Neural cell (in vitro differentiated cells): ENCODE measurements around the gene VWA1. TPM values are rescaled to one million over a fixed set of nuclear protein-coding genes. Genes with fewer than 3 reads are reported as not detected.

Experiments used
- H2AFZ ChIP-seq: fragments of 200-600, 300-800 bp; sonication (generic), shearing (Covaris generic); 2 replicates; pipeline ENCODE4 v1.6.0; 2014; ENCODE audit warnings: low read depth, mild to moderate bottlenecking, antibody characterized with exemption, low read length, moderate library complexity
- H3F3A ChIP-seq: fragments of 200-600 bp; shearing (Covaris generic); 2 replicates; pipeline ENCODE4 v1.6.1; 2016; ENCODE audit warnings: mild to moderate bottlenecking, moderate library complexity, mixed read lengths, antibody characterized with exemption, low read length; ENCODE audit not compliant: insufficient read depth, poor library complexity, severe bottlenecking
- H3K27ac ChIP-seq: fragments of 200-600, 300-800 bp; sonication (generic), shearing (Covaris generic); 2 replicates; pipeline ENCODE4 v1.5.1; 2014; ENCODE audit warnings: mild to moderate bottlenecking, low read length, moderate library complexity
- H3K27me3 ChIP-seq: fragments of 300-800, 200-600 bp; sonication (generic), shearing (Covaris generic); 2 replicates; pipeline ENCODE4 v1.6.0; 2014; ENCODE audit warnings: mild to moderate bottlenecking, low read depth, low read length, moderate library complexity; ENCODE audit not compliant: insufficient read depth
- H3K36me3 ChIP-seq: fragments of 300-800, 200-600 bp; sonication (generic), shearing (Covaris generic); 2 replicates; pipeline ENCODE4 v1.5.1; 2014; ENCODE audit warnings: mild to moderate bottlenecking, antibody characterized with exemption, low read length, moderate library complexity; ENCODE audit not compliant: insufficient read depth
- H3K4me2 ChIP-seq: fragments of 300-800, 200-600 bp; sonication (generic), shearing (Covaris generic); 2 replicates; pipeline ENCODE4 v1.6.0; 2014; ENCODE audit warnings: mild to moderate bottlenecking, low read length
- H3K4me3 ChIP-seq: fragments of 300-800, 200-600 bp; sonication (generic), shearing (Covaris generic); 2 replicates; pipeline ENCODE4 v1.5.1; 2014; ENCODE audit warnings: mild to moderate bottlenecking, low read length, moderate library complexity
- H3K79me2 ChIP-seq: fragments of 200-600 bp; shearing (Covaris generic); replicated peaks from 2 replicates; pipeline ENCODE4 v1.6.0; 2014; ENCODE audit warnings: mild to moderate bottlenecking, low read length, moderate library complexity; ENCODE audit not compliant: insufficient read depth
- H3K9ac ChIP-seq: fragments of 300-800, 200-600 bp; sonication (generic), shearing (Covaris generic); 2 replicates; pipeline ENCODE4 v1.6.1; 2016; ENCODE audit warnings: mild to moderate bottlenecking, low read length, mixed read lengths
- H3K9me2 ChIP-seq: fragments of 200-600 bp; shearing (Covaris generic); 2 replicates; pipeline ENCODE4 v1.6.1; 2016; ENCODE audit warnings: mild to moderate bottlenecking, low read length, mixed read lengths; ENCODE audit not compliant: insufficient read depth
- H3K9me3 ChIP-seq: fragments of 200-600, 300-800 bp; sonication (generic), shearing (Covaris generic); 2 replicates; pipeline ENCODE4 v1.6.1; 2016; ENCODE audit warnings: mild to moderate bottlenecking, mixed run types, low read length, moderate library complexity, mixed read lengths
- H4K20me1 ChIP-seq: fragments of 200-600 bp; shearing (Covaris generic); 2 replicates; pipeline ENCODE4 v1.6.1; 2016; ENCODE audit warnings: mild to moderate bottlenecking, mixed run types; ENCODE audit not compliant: insufficient read depth
- CTCF ChIP-seq: fragments of 450-650 bp; IDR thresholded peaks from 2 replicates; pipeline ENCODE4 v1.5.1; 2014; ENCODE audit warnings: antibody characterized with exemption, mild to moderate bottlenecking, moderate library complexity; ENCODE audit not compliant: poor library complexity, severe bottlenecking
- EP300 ChIP-seq: fragments of 450-650 bp; conservative IDR thresholded peaks from 2 replicates; pipeline ENCODE4 v1.6.1; 2014; ENCODE audit warnings: antibody characterized with exemption, mild to moderate bottlenecking, moderate library complexity; ENCODE audit not compliant: poor library complexity, severe bottlenecking
- EZH2 ChIP-seq: fragments of 200-600, 300-800 bp; shearing (Covaris generic), sonication (generic); IDR thresholded peaks from 2 replicates; pipeline ENCODE4 v1.6.1; 2014; ENCODE audit warnings: antibody characterized with exemption, low read length, borderline replicate concordance, mild to moderate bottlenecking; ENCODE audit not compliant: insufficient read depth, poor library complexity, severe bottlenecking
- MXI1 ChIP-seq: fragments of 450-650 bp; conservative IDR thresholded peaks from 2 replicates; pipeline ENCODE4 v1.6.1; 2014; ENCODE audit warnings: antibody characterized with exemption, mild to moderate bottlenecking; ENCODE audit not compliant: poor library complexity, severe bottlenecking
- POLR2AphosphoS5 ChIP-seq: IDR thresholded peaks from 2 replicates; pipeline ENCODE4 v1.6.1; 2012
- RAD21 ChIP-seq: fragments of 450-650 bp; conservative IDR thresholded peaks from 2 replicates; pipeline ENCODE4 v1.6.1; 2014; ENCODE audit warnings: antibody characterized with exemption, mild to moderate bottlenecking, moderate library complexity
- REST ChIP-seq: IDR thresholded peaks from 2 replicates; pipeline ENCODE4 v1.6.1; 2012; ENCODE audit warnings: borderline replicate concordance
- SMC3 ChIP-seq: fragments of 450-650 bp; conservative IDR thresholded peaks from 2 replicates; pipeline ENCODE4 v1.6.1; 2014; ENCODE audit warnings: antibody characterized with exemption, mild to moderate bottlenecking, moderate library complexity; ENCODE audit not compliant: poor library complexity
- TAF1 ChIP-seq: IDR thresholded peaks from 2 replicates; pipeline ENCODE4 v1.6.1; 2012; ENCODE audit warnings: low read depth
- polyA plus RNA-seq: library from polyadenylated mRNA; depleted of rRNA; stranded (reverse); fragments of >200 nt; gene quantifications from 2 replicates; pipeline ENCODE4 v1.2.3, GENCODE V29; 2014

Gene VWA1
- polyA plus RNA-seq, 1 donor from 2014 or later: 0.88 TPM

- no peaks in the 10 kb centered on the region for H4K20me1 ChIP-seq
- H3K9me3 ChIP-seq: no peaks in the 10 kb centered on the region
- no peak overlapping the region for H3K27ac ChIP-seq
- peaks cover 36% of the 10 kb centered on the region for H3K79me2 ChIP-seq
- peak overlapping the region; percentile 76 for H3K4me3 ChIP-seq
- H3F3A ChIP-seq: no peaks in the 10 kb centered on the region
- H2AFZ ChIP-seq: no peak overlapping the region
- TF ChIP-seq SMC3: no peak
- no peak for TF ChIP-seq POLR2AphosphoS5
- no peak for TF ChIP-seq REST
- no peaks in the 10 kb centered on the region for H3K36me3 ChIP-seq
- H3K4me2 ChIP-seq: peak overlapping the region; percentile 98
- no peaks in the 10 kb centered on the region for H3K9me2 ChIP-seq
- no peaks in the 10 kb centered on the region for H3K27me3 ChIP-seq
- peak overlapping the region; percentile 84 for H3K9ac ChIP-seq
Measured at GRCh38 chr1:1400576-1401456, 34.7 kb upstream of the VWA1 start.

GRCh38 chr1:1401457-1402010 is 34.0 kb upstream of the VWA1 start:
- Histone ChIP-seq H3K4me2 (no peak overlapping the region), H3K9me3 (no peaks in the 10 kb centered on the region), H3K27ac (no peak overlapping the region), H2AFZ (no peak overlapping the region), H3K79me2 (peaks cover 44% of the 10 kb centered on the region), H3K9me2 (no peaks in the 10 kb centered on the region), H3K27me3 (no peaks in the 10 kb centered on the region), H3K9ac (no peak overlapping the region), H3K36me3 (no peaks in the 10 kb centered on the region), H3F3A (no peaks in the 10 kb centered on the region), H4K20me1 (no peaks in the 10 kb centered on the region), H3K4me3 (no peak overlapping the region)
- TF ChIP-seq EZH2 (no peak), TAF1 (no peak), REST (no peak), RAD21 (no peak), MXI1 (no peak), EP300 (no peak), CTCF (no peak), SMC3 (no peak), POLR2AphosphoS5 (no peak)
